Fibroblast of gingiva (primary cell): ENCODE data around the gene SLC12A5.
A peak's percentile ranks its signal among the peaks of the same experiment; 100 is the strongest.

Source experiments
- DNase-seq: peaks from one replicate; pipeline ENCODE4 v3.0.0-alpha.2; 2011; ENCODE audit warnings: low read depth

SLC12A5 gene

GRCh38 chr20:46006964-46007363 is 22.1 kb upstream of the SLC12A5 start:
- DNase-seq: no peak

GRCh38 chr20:46007671-46008070 is 21.3 kb upstream of the SLC12A5 start:
- DNase-seq: no peak

GRCh38 chr20:46009816-46010215 is 19.2 kb upstream of the SLC12A5 start:
- no peak for DNase-seq

- no peak for DNase-seq
Measured at GRCh38 chr20:46010491-46011391, 18.3 kb upstream of the SLC12A5 start.

GRCh38 chr20:46011631-46012482 is 17.2 kb upstream of the SLC12A5 start:
- no peak for DNase-seq

- DNase-seq: no peak
Measured at GRCh38 chr20:46012921-46013320, 16.1 kb upstream of the SLC12A5 start.

- no peak for DNase-seq
Measured at GRCh38 chr20:46013322-46013828, 15.6 kb upstream of the SLC12A5 start.

GRCh38 chr20:46013829-46014516 is 15.0 kb upstream of the SLC12A5 start:
- no peak for DNase-seq

GRCh38 chr20:46014517-46015396 is 14.3 kb upstream of the SLC12A5 start:
- no peak for DNase-seq

- DNase-seq: no peak
Measured at GRCh38 chr20:46017272-46017671, 11.7 kb upstream of the SLC12A5 start.

GRCh38 chr20:46018112-46018511 is 10.9 kb upstream of the SLC12A5 start:
- DNase-seq: no peak

GRCh38 chr20:46018611-46019010 is 10.4 kb upstream of the SLC12A5 start:
- no peak for DNase-seq

- DNase-seq: no peak
Measured at GRCh38 chr20:46020555-46020954, 8.5 kb upstream of the SLC12A5 start.

- no peak for DNase-seq
Measured at GRCh38 chr20:46021361-46022359, 7.4 kb upstream of the SLC12A5 start.

GRCh38 chr20:46022411-46023147 is 6.4 kb upstream of the SLC12A5 start:
- DNase-seq: no peak

GRCh38 chr20:46023148-46023484 is 5.9 kb upstream of the SLC12A5 start:
- DNase-seq: no peak

GRCh38 chr20:46023999-46024398 is 5.0 kb upstream of the SLC12A5 start:
- DNase-seq: no peak

GRCh38 chr20:46025376-46025783 is 3.6 kb upstream of the SLC12A5 start:
- no peak for DNase-seq

- DNase-seq: peak; percentile 9
Measured at GRCh38 chr20:46027245-46027853, 1.7 kb upstream of the SLC12A5 start.
